ENCODE data around the gene LARGE1.
A peak's percentile ranks its signal among the peaks of the same experiment; 100 is the strongest.

Gene LARGE1

GRCh38 chr22:33728847-33729246 is 191.4 kb downstream of the LARGE1 start:
- no peak for DNase-seq

DNA sequence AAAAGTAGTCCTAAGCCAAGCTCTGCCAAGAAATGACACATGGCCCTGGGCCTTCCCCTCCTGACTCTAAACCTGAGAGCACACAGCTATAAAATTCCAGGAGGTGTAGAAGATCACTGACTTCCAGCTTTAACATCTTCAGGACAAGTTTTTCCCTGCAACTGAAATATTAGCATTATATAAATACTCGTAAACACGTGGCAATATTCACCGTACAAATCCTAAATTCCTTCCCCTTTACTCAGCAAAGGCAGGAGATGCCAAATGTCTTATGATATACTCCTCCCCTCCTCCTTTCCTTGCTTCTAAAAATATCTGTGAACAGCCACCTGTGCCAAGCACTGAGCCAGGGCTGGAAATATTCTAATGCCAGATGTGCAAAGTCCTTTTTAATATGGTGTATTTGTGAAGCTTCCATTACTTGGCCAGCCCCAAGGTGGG is 194.0 kb downstream of the LARGE1 start:
- no peak for DNase-seq

GRCh38 chr22:33723915-33724314 is 196.4 kb downstream of the LARGE1 start:
- peak in 4 of 56 donors; percentile 1 to 5 (median 3) for DNase-seq

- no peak for DNase-seq
These were observed 197.5 kb downstream of the LARGE1 start for GRCh38 chr22:33722816-33723215.

GRCh38 chr22:33720166-33720878 is 200.0 kb downstream of the LARGE1 start:
- no peak for DNase-seq

GRCh38 chr22:33717694-33718396 is 202.4 kb downstream of the LARGE1 start:
- DNase-seq: no peak

DNA sequence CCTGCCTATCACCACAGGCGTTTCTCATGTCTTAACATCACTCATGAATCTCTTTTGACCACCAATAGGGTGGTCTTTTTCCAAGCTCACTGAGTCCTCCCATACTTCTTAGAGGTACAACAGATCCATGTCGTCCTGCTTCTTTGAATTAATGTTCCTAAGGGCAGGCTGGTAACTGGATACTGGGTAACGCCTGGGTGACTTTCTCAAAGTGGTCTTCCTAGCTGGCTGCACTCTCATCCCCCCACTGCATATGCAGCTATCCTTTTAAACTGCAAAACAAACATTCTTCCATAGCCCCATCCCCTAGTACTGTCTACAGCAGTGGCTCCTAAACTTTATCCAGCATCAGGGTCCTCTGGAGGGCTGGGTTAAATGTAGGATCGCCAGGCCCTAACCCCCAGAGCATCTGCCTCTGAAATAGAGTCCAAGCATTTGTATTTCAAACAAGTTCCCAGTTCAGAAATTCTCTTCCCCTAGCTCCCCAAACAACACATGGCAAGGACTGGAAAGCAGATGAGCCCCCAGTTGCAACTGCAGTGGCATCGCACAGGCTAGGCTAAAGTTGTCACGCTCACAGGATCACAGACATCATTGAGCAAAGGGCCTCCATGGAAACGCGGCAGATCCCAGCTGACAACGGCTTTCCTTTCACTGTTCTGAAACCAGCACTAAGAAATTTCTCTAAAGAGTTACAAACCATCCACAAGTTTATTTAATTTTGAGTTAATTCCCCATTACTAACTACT is 204.9 kb downstream of the LARGE1 start:
- DNase-seq: peak in 2 of 56 donors; percentile 3 to 13

- DNase-seq: no peak
These were observed 209.9 kb downstream of the LARGE1 start for GRCh38 chr22:33710326-33710725.

DNA sequence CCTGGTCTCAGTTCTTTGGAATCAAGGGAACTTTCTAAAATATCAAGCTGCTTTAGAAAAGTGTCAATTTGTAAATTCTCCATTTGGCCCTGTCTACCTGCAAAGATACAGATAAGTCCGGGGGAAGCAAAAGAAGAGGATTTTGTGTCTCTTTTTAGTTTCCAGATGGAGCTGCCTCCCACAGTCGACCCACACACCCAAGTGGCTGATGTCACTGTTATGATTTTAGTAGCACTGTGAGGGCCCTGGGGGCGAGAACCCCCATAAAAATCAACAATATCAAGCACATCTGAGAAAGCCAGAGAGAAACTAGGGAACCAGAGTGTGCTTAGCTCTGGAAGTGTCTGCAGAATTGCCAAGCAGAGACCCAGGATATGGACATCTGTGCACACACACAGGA is 212.7 kb downstream of the LARGE1 start:
- DNase-seq: peak in 9 of 56 donors; percentile 1 to 32 (median 9)

GRCh38 chr22:33706100-33706499 is 214.2 kb downstream of the LARGE1 start:
- DNase-seq: no peak

DNA sequence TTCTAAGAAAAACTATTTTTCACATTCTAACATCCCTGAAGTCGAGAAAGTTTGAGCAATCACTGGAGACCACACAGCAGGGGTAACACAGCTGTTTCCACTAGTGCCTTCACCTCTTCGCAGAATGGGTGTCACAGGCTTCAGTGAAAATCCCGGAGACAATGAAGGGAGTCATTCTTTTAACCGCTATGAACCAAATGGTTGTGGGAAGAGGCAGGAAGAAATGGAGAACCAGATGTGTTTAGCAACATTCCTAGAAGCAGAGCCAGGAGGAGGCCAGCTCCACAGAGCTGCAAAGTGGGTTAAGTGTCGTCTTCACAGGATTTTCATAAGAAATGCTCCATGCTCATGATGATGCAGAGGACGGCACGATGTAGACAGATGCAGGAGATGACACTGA is 221.1 kb downstream of the LARGE1 start:
- no peak for DNase-seq

GRCh38 chr22:33697640-33698039 is 222.6 kb downstream of the LARGE1 start:
- no peak for DNase-seq

GRCh38 chr22:33691057-33691630 is 229.1 kb downstream of the LARGE1 start:
- DNase-seq: no peak

DNA sequence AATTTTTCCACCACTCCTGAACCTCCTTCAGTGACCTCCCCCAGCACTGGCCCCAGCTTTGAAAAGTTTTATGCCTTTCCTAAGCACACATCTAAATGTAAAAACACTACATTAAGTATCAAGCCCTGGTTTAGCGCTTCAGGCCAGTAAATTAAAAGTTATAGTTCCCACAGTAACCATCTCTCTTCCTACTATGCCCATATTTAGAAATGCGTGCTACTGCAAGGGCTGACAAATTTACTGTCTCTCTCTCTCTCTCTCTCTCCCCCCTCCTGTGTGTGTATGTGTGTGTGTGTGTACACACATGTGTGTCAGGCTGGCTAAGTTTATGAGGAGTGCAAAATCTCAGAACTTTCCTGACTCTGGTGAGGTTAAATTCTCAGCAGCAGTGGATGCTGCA is 231.4 kb downstream of the LARGE1 start:
- DNase-seq: no peak

GRCh38 chr22:33687464-33687863 is 232.8 kb downstream of the LARGE1 start:
- DNase-seq: peak in 24 of 56 donors; percentile 1 to 73 (median 40)

DNA sequence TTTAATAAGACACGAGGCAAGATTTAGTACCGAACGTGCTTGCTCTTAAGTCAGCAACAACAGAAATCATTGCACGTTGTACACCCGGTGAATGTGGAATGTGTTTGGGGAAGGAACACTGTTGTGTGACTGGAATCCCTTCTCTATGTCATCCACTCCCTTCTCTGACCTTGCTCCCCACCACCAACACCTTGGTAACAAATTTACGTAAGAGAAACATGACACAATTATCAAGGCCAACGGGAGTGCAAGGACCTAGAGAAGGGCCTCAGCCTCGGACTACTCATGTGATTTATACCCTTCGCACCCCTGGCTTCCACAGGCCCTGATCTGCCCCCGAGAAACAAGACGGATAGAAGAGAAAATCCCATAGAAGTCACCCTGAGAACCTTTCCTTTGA is 236.2 kb downstream of the LARGE1 start:
- no peak for DNase-seq

DNA sequence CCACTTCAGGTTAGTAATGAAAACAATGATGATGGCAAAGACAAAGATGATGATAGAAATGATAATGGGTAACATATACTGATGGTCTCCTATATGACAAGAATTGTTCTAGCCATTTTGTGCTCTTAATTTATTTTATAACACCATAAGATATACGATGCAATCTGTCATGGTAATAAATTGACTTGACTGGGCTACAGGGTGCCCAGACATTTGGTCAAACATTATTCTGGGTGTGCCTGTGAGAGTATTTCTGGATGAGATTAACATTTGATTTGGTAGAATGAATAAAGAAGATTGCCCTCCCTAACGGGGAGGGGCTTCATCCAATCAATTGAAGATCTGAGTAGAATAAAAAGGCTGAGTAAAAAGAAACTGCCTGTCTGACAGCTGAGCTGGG is 237.3 kb downstream of the LARGE1 start:
- no peak for DNase-seq

DNA sequence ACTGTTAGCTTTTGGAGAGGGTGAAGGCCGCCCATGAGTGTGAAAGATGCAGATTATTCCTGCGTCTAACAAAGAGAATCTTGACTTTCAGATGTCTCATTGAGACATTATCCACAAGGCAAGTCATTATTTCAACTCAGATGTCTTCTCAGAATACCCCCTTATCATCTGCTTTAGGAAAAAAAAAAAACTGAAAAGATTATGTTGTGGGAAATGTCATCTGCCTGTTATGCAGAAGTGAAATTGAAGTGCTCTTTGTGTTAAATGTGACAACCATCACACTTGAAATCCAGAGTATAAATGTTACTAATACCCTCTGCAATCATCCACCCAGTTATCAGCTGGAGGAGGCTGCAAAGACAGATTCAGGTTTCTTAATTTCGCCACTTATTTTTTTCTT is 239.6 kb downstream of the LARGE1 start:
- no peak for DNase-seq

- no peak for DNase-seq
These were observed 241.8 kb downstream of the LARGE1 start for GRCh38 chr22:33678523-33678922.

DNA sequence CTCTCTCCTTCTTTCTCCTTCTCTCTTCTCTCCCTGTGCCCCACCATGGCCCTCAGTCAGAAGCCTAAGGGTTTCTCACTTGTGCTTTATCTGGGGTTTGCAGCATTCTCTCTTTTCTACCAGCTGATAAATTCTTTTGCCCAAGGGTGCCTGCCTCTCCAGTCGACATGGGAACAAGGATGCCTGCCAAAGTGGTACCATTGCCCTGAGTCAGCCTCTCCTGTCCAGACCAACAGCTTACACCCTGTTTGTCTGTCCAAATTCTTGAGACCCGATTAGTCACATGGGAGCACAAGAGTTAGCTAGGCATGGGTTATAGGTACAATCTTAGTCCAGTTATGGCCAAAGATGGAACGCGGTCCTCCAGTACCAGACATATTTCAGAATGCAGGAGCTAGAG is 242.7 kb downstream of the LARGE1 start:
- DNase-seq: no peak

- no peak for DNase-seq
These were observed 245.9 kb downstream of the LARGE1 start for GRCh38 chr22:33674357-33674756.

- no peak for DNase-seq
These were observed 250.5 kb downstream of the LARGE1 start for GRCh38 chr22:33669746-33670145.

Measured in nucleus accumbens (tissue), 56 donors.